HCT116 (cell line): ENCODE data around the gene PCDHGA7. TPM values are rescaled to one million over a fixed set of nuclear protein-coding genes. Genes with fewer than 3 reads are reported as not detected.

ENCODE experiments used
- ATAC-seq: fragments of 200-7000 bp; cut with Tn5 transposase; 2 replicates; pipeline ENCODE4 v1.9.1; 2020; ENCODE audit warnings: mild to moderate bottlenecking, moderate library complexity
- BruUV-seq: library from RNA; stranded (reverse); fragments of 400-500 nt; replicated peaks from 2 replicates; lab custom pipeline; 2021; lab: Mats Ljungman, UMichigan
- CTCF ChIA-PET: fragments of 300-600 bp; sonication (Branson Sonifier 250); formaldehyde crosslinking; loops from one replicate; lab custom pipeline; 2021; ENCODE audit warnings: antibody characterized with exemption; lab: Charles Lee
- POLR2A ChIA-PET: fragments of 300-600, 350-600 bp; sonication (Branson Sonifier 250); formaldehyde crosslinking; loops from one replicate; lab custom pipeline; 2021; ENCODE audit warnings: antibody characterized with exemption; lab: Charles Lee
- RAD21 ChIA-PET, 2 experiments: fragments of 300-600 bp; sonication (Branson Sonifier 250); formaldehyde crosslinking; loops; one replicate each; lab custom pipeline; 2023; ENCODE audit warnings: low total read pairs in 2 of 2; ENCODE audit not compliant: uncharacterized antibody in 2 of 2, unreplicated experiment in 2 of 2, low non-redundant PET in 1 of 2; lab: Charles Lee
- DNase-seq: peaks from one replicate; pipeline ENCODE4 v3.0.0-alpha.2; 2010; ENCODE audit warnings: low read depth, low spot score
- H2AFZ ChIP-seq: fragments of 200-600 bp; shearing (Covaris generic), sonication (generic); 2 replicates; pipeline ENCODE4 v1.6.1; 2017; ENCODE audit warnings: low read depth, mixed run types, mixed read lengths, antibody characterized with exemption, low read length; ENCODE audit not compliant: poor library complexity, severe bottlenecking
- H3K27ac ChIP-seq: 2 replicates; pipeline ENCODE4 v1.5.1; 2012; ENCODE audit warnings: low read depth, low read length
- H3K27me3 ChIP-seq: fragments of 200-600 bp; sonication (generic); 2 replicates; pipeline ENCODE4 v1.6.1; 2016; ENCODE audit warnings: mixed run types, low read length, mixed read lengths; ENCODE audit not compliant: insufficient read depth
- H3K36me3 ChIP-seq, 2 experiments: fragments of 200-500 bp in 1 of 2; fragments of 200-600 bp in 1 of 2; sonication (Bioruptor generic) in 1 of 2; sonication (generic) in 1 of 2; 2 replicates each; pipeline versions ENCODE4 v1.5.1 to v1.6.1; 2014 to 2016; ENCODE audit warnings: low read length in 2 of 2, inconsistent platforms in 1 of 2, mixed read lengths in 1 of 2, mixed run types in 1 of 2; ENCODE audit not compliant: insufficient read depth in 2 of 2, control insufficient read depth in 1 of 2
- H3K4me1 ChIP-seq, 2 experiments: fragments of 200-600 bp in 1 of 2; sonication (generic) in 1 of 2; 2 replicates each; pipeline versions ENCODE4 v1.5.1 to v1.6.1; 2012 to 2017; ENCODE audit warnings: low read length in 2 of 2, inconsistent platforms in 1 of 2, mild to moderate bottlenecking in 1 of 2, mixed read lengths in 1 of 2, mixed run types in 1 of 2, moderate library complexity in 1 of 2; ENCODE audit not compliant: insufficient read depth in 2 of 2, control insufficient read depth in 1 of 2
- H3K4me2 ChIP-seq: fragments of 200-600 bp; sonication (generic); 2 replicates; pipeline ENCODE4 v1.6.1; 2017; ENCODE audit warnings: mixed run types, low read length, mixed read lengths
- H3K4me3 ChIP-seq, 2 experiments: fragments of 200-600 bp in 1 of 2; sonication (generic) in 1 of 2; replicated peaks in 1 of 2; 2 replicates each; pipeline ENCODE4 v1.5.1; 2011 to 2016; ENCODE audit warnings: low read length in 2 of 2, control low read depth in 1 of 2, low read depth in 1 of 2, mild to moderate bottlenecking in 1 of 2, mixed read lengths in 1 of 2, mixed run types in 1 of 2
- H3K79me2 ChIP-seq: fragments of 200-600 bp; sonication (generic); 2 replicates; pipeline ENCODE4 v1.6.1; 2017; ENCODE audit warnings: mild to moderate bottlenecking, mixed run types, low read length, moderate library complexity, mixed read lengths; ENCODE audit not compliant: insufficient read depth
- H3K9ac ChIP-seq: fragments of 200-600 bp; sonication (generic); 2 replicates; pipeline ENCODE4 v1.6.1; 2016; ENCODE audit warnings: low read length, mixed read lengths
- H3K9me2 ChIP-seq: fragments of 200-600 bp; sonication (generic), shearing (Covaris generic); 2 replicates; pipeline ENCODE4 v1.6.1; 2017; ENCODE audit warnings: mixed run types, mild to moderate bottlenecking, moderate library complexity; ENCODE audit not compliant: insufficient read depth
- H3K9me3 ChIP-seq, 2 experiments: fragments of 200-500 bp in 1 of 2; fragments of 200-600 bp in 1 of 2; sonication (Bioruptor generic) in 1 of 2; sonication (generic) in 1 of 2; 2 replicates each; pipeline ENCODE4 v1.6.1; 2014 to 2017; ENCODE audit warnings: low read length in 2 of 2, mixed read lengths in 2 of 2, inconsistent platforms in 1 of 2, low read depth in 1 of 2, mild to moderate bottlenecking in 1 of 2, mixed run types in 1 of 2, moderate library complexity in 1 of 2; ENCODE audit not compliant: control insufficient read depth in 1 of 2, insufficient read depth in 1 of 2
- H4K20me1 ChIP-seq: fragments of 200-600 bp; sonication (generic), shearing (Covaris generic); 2 replicates; pipeline ENCODE4 v1.6.1; 2017; ENCODE audit warnings: mixed run types, mild to moderate bottlenecking, moderate library complexity; ENCODE audit not compliant: insufficient read depth
- CBX3 ChIP-seq: IDR thresholded peaks from 2 replicates; pipeline ENCODE4 v1.6.1; 2012; ENCODE audit warnings: low read depth
- CEBPB ChIP-seq: IDR thresholded peaks from 2 replicates; pipeline ENCODE4 v1.6.1; 2012; ENCODE audit warnings: low read depth
- CTCF ChIP-seq, 3 experiments: fragments of 200-600 bp in 1 of 3; sonication (generic) in 1 of 3; IDR thresholded peaks in 2 of 3; conservative IDR thresholded peaks in 1 of 3; 2 replicates each; pipeline ENCODE4 v1.5.1; 2012 to 2017; ENCODE audit warnings: low read depth in 2 of 3, low read length in 2 of 3, antibody characterized with exemption in 1 of 3, borderline replicate concordance in 1 of 3, control low read depth in 1 of 3, mild to moderate bottlenecking in 1 of 3, mixed read lengths in 1 of 3, mixed run types in 1 of 3, moderate library complexity in 1 of 3; ENCODE audit not compliant: insufficient read depth in 1 of 3
- EZH2 ChIP-seq: fragments of 200-600 bp; sonication (generic); IDR thresholded peaks from 2 replicates; pipeline ENCODE4 v1.6.1; 2017; ENCODE audit warnings: antibody characterized with exemption, mixed run types
- RAD21 ChIP-seq: IDR thresholded peaks from 2 replicates; pipeline ENCODE4 v1.6.1; 2012; ENCODE audit warnings: low read depth, mild to moderate bottlenecking
- REST ChIP-seq: IDR thresholded peaks from 2 replicates; pipeline ENCODE4 v1.6.1; 2012; ENCODE audit warnings: low read depth
- intact Hi-C: fragments of 100-400 bp; cut with micrococcal nuclease; formaldehyde crosslinking; loops from 2 replicates; pipeline ENCODE4 v1.10.0; 2022
- total RNA-seq: library from RNA; stranded (reverse); gene quantifications from one replicate; pipeline ENCODE4 v1.2.1, GENCODE V29; 2021; ENCODE audit not compliant: unreplicated experiment
- TF ChIP-seq, protein P1 (sequence below): IDR thresholded peaks from 2 replicates; pipeline ENCODE4 v1.6.1; 2012

Gene PCDHGA7
- total RNA-seq, 1 experiment from 2014 or later, result not detected

DNA sequence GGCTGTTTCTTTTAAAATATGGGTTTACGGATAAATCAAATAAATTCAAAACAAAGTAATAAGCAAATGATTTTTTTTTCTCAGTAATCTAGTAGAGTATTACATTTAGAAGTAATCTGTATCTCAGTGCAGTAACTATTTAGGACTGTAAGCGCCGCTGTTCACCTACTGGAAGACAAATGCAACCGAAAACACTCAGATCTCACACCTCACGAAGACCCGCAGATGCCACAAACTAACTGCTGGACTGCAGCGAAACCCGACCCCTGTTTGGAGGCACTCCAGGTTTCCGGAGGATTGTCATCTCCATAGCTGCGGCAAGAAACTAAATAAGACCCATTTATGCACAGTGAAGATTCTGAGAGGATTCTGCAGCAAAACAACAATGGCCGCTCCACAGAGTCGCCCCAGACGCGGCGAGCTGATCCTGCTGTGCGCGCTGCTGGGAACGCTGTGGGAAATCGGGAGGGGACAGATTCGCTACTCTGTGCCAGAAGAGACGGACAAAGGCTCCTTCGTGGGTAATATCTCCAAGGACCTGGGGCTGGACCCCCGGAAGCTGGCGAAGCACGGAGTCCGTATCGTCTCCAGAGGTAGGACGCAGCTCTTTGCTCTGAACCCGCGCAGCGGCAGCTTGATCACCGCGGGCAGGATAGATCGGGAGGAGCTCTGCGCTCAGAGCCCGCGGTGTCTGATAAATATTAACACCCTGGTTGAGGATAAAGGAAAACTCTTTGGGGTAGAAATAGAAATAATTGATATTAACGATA lies 10.1 kb downstream of the PCDHGA7 start, which contains the start of gene PCDHGA8:
PCDHGA8 (plus strand) TSS at position 205 of the 770 bp plus-strand sequence; CDS start at position 386, 181 bp downstream.
- peak; percentile 21 for DNase-seq
- H4K20me1 ChIP-seq, result no peaks in the 10 kb centered on the region
- no peaks in the 10 kb centered on the region for H3K4me1 ChIP-seq
- H3K9me3 ChIP-seq, result no peaks in the 10 kb centered on the region
- no peak within 1 kb of the TSS for H3K9ac ChIP-seq
- no TSS peak for BruUV-seq
- ChIA-PET POLR2A (no interaction called here), RAD21 (no interaction called here)
- TF ChIP-seq EZH2 (no peak), CBX3 (no peak), REST (no peak), CTCF (IDR thresholded peaks at IDR 0.05 in 2 of 3, conservative IDR thresholded peaks at IDR 0.05 in 1 of 3; ENCODE audit: borderline replicate concordance in 1 of 3, insufficient read depth in 1 of 3, low read depth in 2 of 3, low read length in 2 of 3) (peak; percentile 33 to 53 (median 52); a peak in 4 of 6 replicates), CEBPB (no peak), RAD21 (peak; percentile 57)
- TF ChIP-seq, protein P1, sequence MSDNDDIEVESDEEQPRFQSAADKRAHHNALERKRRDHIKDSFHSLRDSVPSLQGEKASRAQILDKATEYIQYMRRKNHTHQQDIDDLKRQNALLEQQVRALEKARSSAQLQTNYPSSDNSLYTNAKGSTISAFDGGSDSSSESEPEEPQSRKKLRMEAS, result peak; percentile 81
- TF ChIP-seq, all 23 proteins: peak for 3
- CTCF ChIA-PET, result interaction anchor here (1.0 to 1.3 kb wide), 2 partner anchors 165 to 172 kb away, joined by 3 read pairs; no protein-coding TSS in a partner anchor
- H3K27ac ChIP-seq, result no peak within 1 kb of the TSS
- peak; percentile 70 for ATAC-seq
- H3K79me2 ChIP-seq, result no peaks in the 10 kb centered on the region
- no peak within 1 kb of the TSS for H3K4me3 ChIP-seq
- no peaks in the 10 kb centered on the region for H3K36me3 ChIP-seq
- no peak within 1 kb of the TSS for H2AFZ ChIP-seq
- no peaks in the 10 kb centered on the region for H3K27me3 ChIP-seq
- no peak within 1 kb of the TSS for H3K4me2 ChIP-seq
- intact Hi-C loops, result no loop called here
- no peaks in the 10 kb centered on the region for H3K9me2 ChIP-seq
